Measurements from ENCODE around the gene HERC2.

- TF ChIP-seq YY1 (IDR thresholded peaks at IDR 0.05; ENCODE audit: insufficient read depth, insufficient read length) (no peak), ZNF274 (IDR thresholded peaks at IDR 0.05; ENCODE audit: low read depth, low read length) (no peak), SUZ12 (IDR thresholded peaks at IDR 0.05; ENCODE audit: extremely low read depth, insufficient read depth, insufficient read length) (no peak)
Measured at GRCh38 chr15:28103831-28104230, 218.1 kb downstream of the HERC2 start.
